SK-N-SH treated with all-trans-retinoic acid at 6 μM for 48 hours (cell line): ENCODE results near the gene NAPB.

Experiments
- ATAC-seq: fragments of 200-7000 bp; cut with Tn5 transposase; 3 replicates; pipeline ENCODE4 v1.9.1; 2020; ENCODE audit warnings: mild to moderate bottlenecking, moderate library complexity
- ARNTL ChIP-seq: fragments of 450-650 bp; formaldehyde crosslinking; IDR thresholded peaks from 2 replicates; pipeline ENCODE4 v1.5.0; 2020; ENCODE audit warnings: low read depth, mild to moderate bottlenecking, moderate library complexity, borderline replicate concordance
- BACH2 ChIP-seq: fragments of 250-450 bp; sonication (Bioruptor Pico); IDR thresholded peaks from 2 replicates; pipeline ENCODE4 v1.9.0; 2021; ENCODE audit warnings: mild to moderate bottlenecking, borderline replicate concordance
- CSDC2 ChIP-seq: fragments of 250-450 bp; sonication (Bioruptor Pico); IDR thresholded peaks from 2 replicates; pipeline ENCODE4 v1.5.0; 2020; ENCODE audit warnings: mild to moderate bottlenecking, moderate library complexity
- ESRRG ChIP-seq: fragments of 250-450 bp; sonication (Bioruptor Pico); IDR thresholded peaks from 2 replicates; pipeline ENCODE4 v1.6.1; 2021; ENCODE audit warnings: mild to moderate bottlenecking
- OSR1 ChIP-seq: fragments of 250-450 bp; sonication (Bioruptor Pico); IDR thresholded peaks from 2 replicates; pipeline ENCODE4 v1.8.0; 2022; ENCODE audit warnings: moderate library complexity, mild to moderate bottlenecking, inconsistent platforms
- PPARA ChIP-seq: fragments of 250-450 bp; sonication (Bioruptor Pico); IDR thresholded peaks from 2 replicates; pipeline ENCODE4 v1.5.0; 2020; ENCODE audit warnings: mild to moderate bottlenecking, borderline replicate concordance
- RARB ChIP-seq: fragments of 250-450 bp; sonication (Bioruptor Pico); IDR thresholded peaks from 2 replicates; pipeline ENCODE4 v1.8.0; 2021; ENCODE audit warnings: mild to moderate bottlenecking, moderate library complexity
- TCF4 ChIP-seq: fragments of 250-450 bp; sonication (Bioruptor Pico); IDR thresholded peaks from 2 replicates; pipeline ENCODE4 v1.8.0; 2021; ENCODE audit warnings: mild to moderate bottlenecking, moderate library complexity, borderline replicate concordance
- TOX ChIP-seq: fragments of 250-450 bp; sonication (Bioruptor Pico); IDR thresholded peaks from 2 replicates; pipeline ENCODE4 v1.8.0; 2021; ENCODE audit warnings: mild to moderate bottlenecking, moderate library complexity, borderline replicate concordance
- ZC3H10 ChIP-seq: fragments of 250-450 bp; sonication (Bioruptor Pico); IDR thresholded peaks from 2 replicates; pipeline ENCODE4 v1.5.1; 2021; ENCODE audit warnings: mild to moderate bottlenecking, moderate library complexity
- ZFP3 ChIP-seq: fragments of 250-450 bp; sonication (Bioruptor Pico); IDR thresholded peaks from 2 replicates; pipeline ENCODE4 v1.5.0; 2020; ENCODE audit warnings: mild to moderate bottlenecking, moderate library complexity
- ZNF565 ChIP-seq: fragments of 450-650 bp; formaldehyde crosslinking; conservative IDR thresholded peaks from 2 replicates; pipeline ENCODE4 v1.5.0; 2020; ENCODE audit warnings: low read depth, mild to moderate bottlenecking, moderate library complexity
- ZNF70 ChIP-seq: fragments of 450-650 bp; formaldehyde crosslinking; IDR thresholded peaks from 2 replicates; pipeline ENCODE4 v1.5.0; 2020; ENCODE audit warnings: mild to moderate bottlenecking, moderate library complexity
- TF ChIP-seq, protein P1 (sequence below): fragments of 250-450 bp; sonication (Bioruptor Pico); IDR thresholded peaks from 2 replicates; pipeline ENCODE4 v1.8.0; 2021; ENCODE audit warnings: low read depth, mild to moderate bottlenecking, moderate library complexity, borderline replicate concordance
- TF ChIP-seq, protein P2 (sequence below): fragments of 250-450 bp; sonication (Bioruptor Pico); IDR thresholded peaks from 2 replicates; pipeline ENCODE4 v1.5.1; 2021; ENCODE audit warnings: mild to moderate bottlenecking, moderate library complexity
- TF ChIP-seq, protein P3 (sequence below): fragments of 250-450 bp; sonication (Bioruptor Pico); IDR thresholded peaks from 2 replicates; pipeline ENCODE4 v1.5.0; 2020; ENCODE audit warnings: mild to moderate bottlenecking, moderate library complexity
- TF ChIP-seq, protein P4 (sequence below): fragments of 250-450 bp; sonication (Bioruptor Pico); IDR thresholded peaks from 2 replicates; pipeline ENCODE4 v1.8.0; 2020; ENCODE audit warnings: mild to moderate bottlenecking, moderate library complexity, borderline replicate concordance
- TF ChIP-seq, protein P5 (sequence below): fragments of 250-450 bp; sonication (Bioruptor Pico); IDR thresholded peaks from 2 replicates; pipeline ENCODE4 v1.5.1; 2020; ENCODE audit warnings: low read depth, mild to moderate bottlenecking, moderate library complexity

The NAPB gene

DNA sequence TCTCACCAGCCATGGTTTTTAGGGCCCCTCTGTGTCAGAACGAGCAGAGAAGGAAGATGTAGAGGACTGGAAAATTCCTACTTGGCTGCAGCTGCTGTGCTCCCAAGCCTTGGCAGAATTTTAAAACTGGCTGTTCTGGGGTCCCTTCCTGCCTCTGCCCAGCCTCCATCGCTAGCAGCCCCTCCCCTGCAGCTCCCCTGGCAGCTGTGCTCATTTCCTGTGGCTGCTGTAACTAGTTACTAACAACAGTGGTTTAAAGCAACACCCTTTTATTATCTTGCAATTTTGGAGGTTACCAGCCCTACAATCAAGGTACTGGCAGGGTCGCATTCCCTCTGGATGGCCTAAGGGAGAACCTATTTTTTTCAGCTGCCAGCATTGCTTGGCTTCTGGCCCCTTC is 35.1 kb upstream of the NAPB start (continued):
- TF ChIP-seq, protein P1, sequence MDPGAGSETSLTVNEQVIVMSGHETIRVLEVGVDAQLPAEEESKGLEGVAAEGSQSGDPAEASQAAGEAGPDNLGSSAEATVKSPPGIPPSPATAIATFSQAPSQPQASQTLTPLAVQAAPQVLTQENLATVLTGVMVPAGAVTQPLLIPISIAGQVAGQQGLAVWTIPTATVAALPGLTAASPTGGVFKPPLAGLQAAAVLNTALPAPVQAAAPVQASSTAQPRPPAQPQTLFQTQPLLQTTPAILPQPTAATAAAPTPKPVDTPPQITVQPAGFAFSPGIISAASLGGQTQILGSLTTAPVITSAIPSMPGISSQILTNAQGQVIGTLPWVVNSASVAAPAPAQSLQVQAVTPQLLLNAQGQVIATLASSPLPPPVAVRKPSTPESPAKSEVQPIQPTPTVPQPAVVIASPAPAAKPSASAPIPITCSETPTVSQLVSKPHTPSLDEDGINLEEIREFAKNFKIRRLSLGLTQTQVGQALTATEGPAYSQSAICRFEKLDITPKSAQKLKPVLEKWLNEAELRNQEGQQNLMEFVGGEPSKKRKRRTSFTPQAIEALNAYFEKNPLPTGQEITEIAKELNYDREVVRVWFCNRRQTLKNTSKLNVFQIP: no peak
- TF ChIP-seq, all 23 proteins: peak for 0

DNA sequence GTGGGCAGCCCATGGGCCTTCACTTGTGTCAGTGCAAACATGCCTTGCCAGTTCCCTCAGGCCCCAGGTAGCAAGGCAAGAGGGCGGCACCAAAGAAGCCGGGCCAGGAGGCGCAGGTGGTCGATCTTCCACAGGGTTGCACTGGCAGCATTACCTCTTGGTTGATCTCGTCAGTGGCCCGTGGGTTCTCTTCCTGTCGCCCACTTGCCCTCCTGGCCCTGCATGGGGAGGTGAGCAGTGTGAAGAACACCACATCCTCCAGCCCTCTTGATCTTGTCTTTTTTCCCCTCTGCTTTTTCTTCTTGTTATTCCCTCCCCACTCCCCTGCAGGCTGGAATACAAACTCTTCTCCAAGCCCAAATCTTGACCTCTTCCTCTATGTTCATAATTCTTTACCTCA is 34.4 kb upstream of the NAPB start:
- no peak for ATAC-seq

DNA sequence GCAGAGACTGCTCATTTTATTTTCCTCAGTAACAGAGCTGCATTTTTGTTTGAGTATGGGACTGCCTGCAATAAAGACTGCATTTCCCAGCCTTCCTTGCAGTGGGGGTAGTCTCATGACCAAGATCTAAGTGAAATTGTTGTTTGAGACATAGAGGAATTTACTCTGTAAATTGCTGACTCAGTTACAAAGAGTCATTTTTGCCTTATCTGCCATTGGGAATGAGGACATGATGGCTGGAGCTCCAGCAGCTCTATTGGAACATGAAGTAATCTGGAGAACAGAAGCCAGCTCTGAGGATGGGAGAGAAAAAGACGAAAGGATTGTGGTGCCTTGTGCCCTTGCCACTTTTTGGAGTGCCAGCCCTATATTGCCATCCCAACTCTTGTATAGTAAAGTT is 33.5 kb upstream of the NAPB start:
- no peak for ATAC-seq
- TF ChIP-seq ZNF70 (CRISPR knock-in tag): no peak
- TF ChIP-seq, protein P2, sequence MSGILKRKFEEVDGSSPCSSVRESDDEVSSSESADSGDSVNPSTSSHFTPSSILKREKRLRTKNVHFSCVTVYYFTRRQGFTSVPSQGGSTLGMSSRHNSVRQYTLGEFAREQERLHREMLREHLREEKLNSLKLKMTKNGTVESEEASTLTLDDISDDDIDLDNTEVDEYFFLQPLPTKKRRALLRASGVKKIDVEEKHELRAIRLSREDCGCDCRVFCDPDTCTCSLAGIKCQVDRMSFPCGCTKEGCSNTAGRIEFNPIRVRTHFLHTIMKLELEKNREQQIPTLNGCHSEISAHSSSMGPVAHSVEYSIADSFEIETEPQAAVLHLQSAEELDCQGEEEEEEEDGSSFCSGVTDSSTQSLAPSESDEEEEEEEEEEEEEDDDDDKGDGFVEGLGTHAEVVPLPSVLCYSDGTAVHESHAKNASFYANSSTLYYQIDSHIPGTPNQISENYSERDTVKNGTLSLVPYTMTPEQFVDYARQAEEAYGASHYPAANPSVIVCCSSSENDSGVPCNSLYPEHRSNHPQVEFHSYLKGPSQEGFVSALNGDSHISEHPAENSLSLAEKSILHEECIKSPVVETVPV (CRISPR knock-in tag): no peak
- no peak for TF ChIP-seq ESRRG
- TF ChIP-seq ZNF565: no peak
- no peak for TF ChIP-seq TOX (CRISPR knock-in tag)
- no peak for TF ChIP-seq CSDC2 (CRISPR knock-in tag)
- TF ChIP-seq RARB (CRISPR knock-in tag): no peak
- TF ChIP-seq TCF4 (CRISPR knock-in tag): no peak
- TF ChIP-seq ZC3H10 (CRISPR knock-in tag): no peak
- TF ChIP-seq, protein P1: no peak

More for the DNA sequence above, 34.4 kb upstream of the NAPB start:
- TF ChIP-seq ZFP3: no peak
- no peak for TF ChIP-seq PPARA (CRISPR knock-in tag)
- no peak for TF ChIP-seq ZC3H10 (CRISPR knock-in tag)
- no peak for TF ChIP-seq OSR1 (CRISPR knock-in tag)
- TF ChIP-seq, protein P1: no peak
- no peak for TF ChIP-seq ARNTL (CRISPR knock-in tag)

DNA sequence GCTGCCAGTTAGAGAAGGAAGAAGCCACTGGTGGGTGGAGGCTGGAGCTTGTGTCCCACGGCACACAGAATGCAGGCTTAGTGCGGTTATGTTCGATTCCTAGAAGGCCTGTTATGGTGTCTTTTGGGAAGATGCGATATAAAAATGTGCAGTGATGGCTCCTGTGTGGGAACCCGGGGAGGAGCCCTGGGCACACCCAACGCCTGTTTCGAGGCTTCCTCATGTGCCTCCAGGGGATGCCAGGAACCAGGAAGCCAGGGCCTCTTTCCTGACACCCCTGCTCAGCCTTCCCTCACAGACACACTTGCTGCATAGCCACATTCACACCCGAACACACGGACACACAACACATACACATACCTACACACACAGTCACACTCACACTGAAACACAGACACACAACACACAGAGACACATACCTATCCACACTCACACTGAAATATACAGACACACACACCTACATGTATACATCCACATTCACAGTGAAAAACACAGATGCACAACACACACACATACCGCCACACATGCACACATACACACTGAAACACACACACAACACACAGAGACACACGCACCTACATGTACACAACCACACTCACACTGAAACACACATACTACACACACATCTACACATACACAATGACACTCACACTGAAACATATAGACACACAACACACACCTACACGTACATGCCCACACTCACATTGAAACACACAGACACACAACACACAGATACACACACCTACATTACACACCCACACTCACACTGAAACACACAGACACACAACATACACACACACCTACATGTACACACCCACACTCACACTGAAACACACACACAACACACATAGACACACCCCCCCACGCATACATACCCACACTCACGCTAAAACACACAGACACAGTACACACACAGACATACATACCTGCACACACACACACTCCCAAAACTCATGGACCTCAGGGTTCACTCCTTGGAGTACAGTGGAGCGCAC is 32.6 kb upstream of the NAPB start:
- TF ChIP-seq ARNTL (CRISPR knock-in tag): no peak
- TF ChIP-seq, protein P3, sequence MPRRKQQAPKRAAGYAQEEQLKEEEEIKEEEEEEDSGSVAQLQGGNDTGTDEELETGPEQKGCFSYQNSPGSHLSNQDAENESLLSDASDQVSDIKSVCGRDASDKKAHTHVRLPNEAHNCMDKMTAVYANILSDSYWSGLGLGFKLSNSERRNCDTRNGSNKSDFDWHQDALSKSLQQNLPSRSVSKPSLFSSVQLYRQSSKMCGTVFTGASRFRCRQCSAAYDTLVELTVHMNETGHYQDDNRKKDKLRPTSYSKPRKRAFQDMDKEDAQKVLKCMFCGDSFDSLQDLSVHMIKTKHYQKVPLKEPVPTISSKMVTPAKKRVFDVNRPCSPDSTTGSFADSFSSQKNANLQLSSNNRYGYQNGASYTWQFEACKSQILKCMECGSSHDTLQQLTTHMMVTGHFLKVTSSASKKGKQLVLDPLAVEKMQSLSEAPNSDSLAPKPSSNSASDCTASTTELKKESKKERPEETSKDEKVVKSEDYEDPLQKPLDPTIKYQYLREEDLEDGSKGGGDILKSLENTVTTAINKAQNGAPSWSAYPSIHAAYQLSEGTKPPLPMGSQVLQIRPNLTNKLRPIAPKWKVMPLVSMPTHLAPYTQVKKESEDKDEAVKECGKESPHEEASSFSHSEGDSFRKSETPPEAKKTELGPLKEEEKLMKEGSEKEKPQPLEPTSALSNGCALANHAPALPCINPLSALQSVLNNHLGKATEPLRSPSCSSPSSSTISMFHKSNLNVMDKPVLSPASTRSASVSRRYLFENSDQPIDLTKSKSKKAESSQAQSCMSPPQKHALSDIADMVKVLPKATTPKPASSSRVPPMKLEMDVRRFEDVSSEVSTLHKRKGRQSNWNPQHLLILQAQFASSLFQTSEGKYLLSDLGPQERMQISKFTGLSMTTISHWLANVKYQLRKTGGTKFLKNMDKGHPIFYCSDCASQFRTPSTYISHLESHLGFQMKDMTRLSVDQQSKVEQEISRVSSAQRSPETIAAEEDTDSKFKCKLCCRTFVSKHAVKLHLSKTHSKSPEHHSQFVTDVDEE (CRISPR knock-in tag): no peak
- no peak for TF ChIP-seq ZNF565
- ATAC-seq: no peak

DNA sequence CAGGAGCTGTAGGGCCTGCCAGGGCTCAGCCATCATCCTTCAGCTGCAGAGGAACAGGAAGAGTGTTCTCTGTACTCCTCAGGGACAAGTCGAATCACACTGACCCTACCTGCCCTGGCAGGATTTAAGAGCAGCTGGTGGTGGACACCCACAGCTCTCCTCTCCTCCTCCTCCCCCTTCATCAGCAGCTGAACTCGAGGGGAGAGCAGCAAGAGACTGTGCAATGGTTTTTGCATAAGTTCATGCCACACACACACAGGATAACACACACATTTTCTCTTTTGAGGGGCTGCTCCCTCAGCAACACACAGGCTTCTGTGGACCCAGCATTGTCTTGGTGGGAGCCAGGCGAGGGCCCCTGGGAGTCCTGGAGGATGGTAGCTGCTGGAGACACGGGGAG is 31.5 kb upstream of the NAPB start, which contains the start of gene CST11:
CST11 (minus strand) TSS at position 101 of the 400 bp plus-strand sequence; CDS start at position 36, 65 bp downstream.
- no peak for ATAC-seq
- TF ChIP-seq, protein P4, sequence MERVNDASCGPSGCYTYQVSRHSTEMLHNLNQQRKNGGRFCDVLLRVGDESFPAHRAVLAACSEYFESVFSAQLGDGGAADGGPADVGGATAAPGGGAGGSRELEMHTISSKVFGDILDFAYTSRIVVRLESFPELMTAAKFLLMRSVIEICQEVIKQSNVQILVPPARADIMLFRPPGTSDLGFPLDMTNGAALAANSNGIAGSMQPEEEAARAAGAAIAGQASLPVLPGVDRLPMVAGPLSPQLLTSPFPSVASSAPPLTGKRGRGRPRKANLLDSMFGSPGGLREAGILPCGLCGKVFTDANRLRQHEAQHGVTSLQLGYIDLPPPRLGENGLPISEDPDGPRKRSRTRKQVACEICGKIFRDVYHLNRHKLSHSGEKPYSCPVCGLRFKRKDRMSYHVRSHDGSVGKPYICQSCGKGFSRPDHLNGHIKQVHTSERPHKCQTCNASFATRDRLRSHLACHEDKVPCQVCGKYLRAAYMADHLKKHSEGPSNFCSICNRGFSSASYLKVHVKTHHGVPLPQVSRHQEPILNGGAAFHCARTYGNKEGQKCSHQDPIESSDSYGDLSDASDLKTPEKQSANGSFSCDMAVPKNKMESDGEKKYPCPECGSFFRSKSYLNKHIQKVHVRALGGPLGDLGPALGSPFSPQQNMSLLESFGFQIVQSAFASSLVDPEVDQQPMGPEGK (CRISPR knock-in tag): no peak
- TF ChIP-seq, protein P2 (CRISPR knock-in tag): no peak
- TF ChIP-seq BACH2 (CRISPR knock-in tag): no peak
- TF ChIP-seq, protein P5, sequence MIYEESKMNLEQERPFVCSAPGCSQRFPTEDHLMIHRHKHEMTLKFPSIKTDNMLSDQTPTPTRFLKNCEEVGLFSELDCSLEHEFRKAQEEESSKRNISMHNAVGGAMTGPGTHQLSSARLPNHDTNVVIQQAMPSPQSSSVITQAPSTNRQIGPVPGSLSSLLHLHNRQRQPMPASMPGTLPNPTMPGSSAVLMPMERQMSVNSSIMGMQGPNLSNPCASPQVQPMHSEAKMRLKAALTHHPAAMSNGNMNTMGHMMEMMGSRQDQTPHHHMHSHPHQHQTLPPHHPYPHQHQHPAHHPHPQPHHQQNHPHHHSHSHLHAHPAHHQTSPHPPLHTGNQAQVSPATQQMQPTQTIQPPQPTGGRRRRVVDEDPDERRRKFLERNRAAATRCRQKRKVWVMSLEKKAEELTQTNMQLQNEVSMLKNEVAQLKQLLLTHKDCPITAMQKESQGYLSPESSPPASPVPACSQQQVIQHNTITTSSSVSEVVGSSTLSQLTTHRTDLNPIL: no peak
- no peak for TF ChIP-seq ZFP3
- no peak for TF ChIP-seq ZNF70 (CRISPR knock-in tag)
- TF ChIP-seq OSR1 (CRISPR knock-in tag): no peak
- no peak for TF ChIP-seq TCF4 (CRISPR knock-in tag)
- TF ChIP-seq ARNTL (CRISPR knock-in tag): no peak
- TF ChIP-seq ESRRG: no peak
